Measurements from ENCODE around the gene ARSI. TPM values are rescaled to one million over a fixed set of nuclear protein-coding genes. Genes with fewer than 3 reads are reported as not detected.

The ARSI gene
- total and polyA plus RNA-seq, 7 donors = 0.15 to 0.45 TPM; not detected in 5

DNA sequence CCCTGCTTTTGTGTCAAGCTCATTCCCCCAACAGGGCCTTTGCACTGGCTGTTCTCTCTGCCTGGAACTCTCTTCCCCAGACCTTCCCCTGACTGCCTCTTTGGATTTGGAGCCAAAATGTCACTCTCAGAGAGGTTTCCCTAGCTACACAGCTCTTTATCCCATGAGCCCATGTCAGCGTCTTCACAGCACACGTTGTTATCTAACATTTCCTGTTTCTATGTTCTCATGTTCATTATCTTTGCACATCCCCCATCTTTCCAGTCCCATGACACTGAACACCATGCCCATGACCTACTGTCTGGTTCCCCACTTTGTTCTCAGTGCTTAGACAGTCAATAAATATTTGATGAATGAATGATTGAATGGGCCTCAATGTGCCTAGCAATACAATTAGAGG is 26.3 kb upstream of the ARSI start:
- DNase-seq (no peak), ATAC-seq (no peak)
- H3K27me3 ChIP-seq (ENCODE audit: insufficient read depth in 3 of 3, low read length in 2 of 3) = no peaks in the 10 kb centered on the region
- intact Hi-C loops (cut with DNase I) = no loop called here
- no peaks in the 10 kb centered on the region for H3K36me3 ChIP-seq (ENCODE audit: insufficient read depth in 1 of 2, low read depth in 1 of 2)
- WGBS, 3 donors = 66 to 71% (median 70%) methylated on average over 2 of the region's 2 CpGs
- no peaks in the 10 kb centered on the region for H3K4me1 ChIP-seq
- no peak overlapping the region for H3K27ac ChIP-seq
- H3K9me3 ChIP-seq = no peaks in the 10 kb centered on the region
- H3K4me3 ChIP-seq = no peak overlapping the region
- TF ChIP-seq, protein P1, sequence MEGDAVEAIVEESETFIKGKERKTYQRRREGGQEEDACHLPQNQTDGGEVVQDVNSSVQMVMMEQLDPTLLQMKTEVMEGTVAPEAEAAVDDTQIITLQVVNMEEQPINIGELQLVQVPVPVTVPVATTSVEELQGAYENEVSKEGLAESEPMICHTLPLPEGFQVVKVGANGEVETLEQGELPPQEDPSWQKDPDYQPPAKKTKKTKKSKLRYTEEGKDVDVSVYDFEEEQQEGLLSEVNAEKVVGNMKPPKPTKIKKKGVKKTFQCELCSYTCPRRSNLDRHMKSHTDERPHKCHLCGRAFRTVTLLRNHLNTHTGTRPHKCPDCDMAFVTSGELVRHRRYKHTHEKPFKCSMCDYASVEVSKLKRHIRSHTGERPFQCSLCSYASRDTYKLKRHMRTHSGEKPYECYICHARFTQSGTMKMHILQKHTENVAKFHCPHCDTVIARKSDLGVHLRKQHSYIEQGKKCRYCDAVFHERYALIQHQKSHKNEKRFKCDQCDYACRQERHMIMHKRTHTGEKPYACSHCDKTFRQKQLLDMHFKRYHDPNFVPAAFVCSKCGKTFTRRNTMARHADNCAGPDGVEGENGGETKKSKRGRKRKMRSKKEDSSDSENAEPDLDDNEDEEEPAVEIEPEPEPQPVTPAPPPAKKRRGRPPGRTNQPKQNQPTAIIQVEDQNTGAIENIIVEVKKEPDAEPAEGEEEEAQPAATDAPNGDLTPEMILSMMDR (IDR thresholded peaks at IDR 0.05) = no peak

DNA sequence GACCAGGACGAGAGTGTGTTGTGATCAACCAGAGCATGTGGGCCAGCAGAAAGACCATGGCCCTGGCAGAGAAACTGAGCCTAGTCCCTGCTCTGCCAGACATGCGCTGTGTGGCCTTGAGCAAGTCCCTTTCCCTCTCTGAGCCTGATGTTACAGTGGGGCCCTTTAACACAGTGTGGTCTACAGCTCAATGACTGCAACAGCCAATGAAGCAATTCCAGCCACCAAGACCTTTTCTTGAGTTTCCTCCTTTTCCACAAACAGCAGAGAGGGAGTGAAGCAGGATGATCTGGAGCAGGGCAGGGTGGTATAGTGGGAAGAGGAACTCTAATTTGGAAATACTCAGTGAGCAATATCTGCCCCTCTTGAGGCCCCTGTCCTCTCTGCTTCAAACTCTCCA is 25.8 kb upstream of the ARSI start:
- TF ChIP-seq, protein P1 (IDR thresholded peaks at IDR 0.05) = no peak
- ATAC-seq (no peak), DNase-seq (no peak)
- Histone ChIP-seq H3K27me3 (ENCODE audit: insufficient read depth in 3 of 3, low read length in 2 of 3) (no peaks in the 10 kb centered on the region), H3K36me3 (ENCODE audit: insufficient read depth in 1 of 2, low read depth in 1 of 2) (no peaks in the 10 kb centered on the region), H3K4me1 (no peaks in the 10 kb centered on the region), H3K9me3 (no peaks in the 10 kb centered on the region), H3K27ac (no peak overlapping the region), H3K4me3 (no peak overlapping the region)
- intact Hi-C loops (cut with DNase I) = no loop called here
- WGBS, 3 donors = 94 to 97% (median 95%) methylated on average over 2 of the region's 2 CpGs

DNA sequence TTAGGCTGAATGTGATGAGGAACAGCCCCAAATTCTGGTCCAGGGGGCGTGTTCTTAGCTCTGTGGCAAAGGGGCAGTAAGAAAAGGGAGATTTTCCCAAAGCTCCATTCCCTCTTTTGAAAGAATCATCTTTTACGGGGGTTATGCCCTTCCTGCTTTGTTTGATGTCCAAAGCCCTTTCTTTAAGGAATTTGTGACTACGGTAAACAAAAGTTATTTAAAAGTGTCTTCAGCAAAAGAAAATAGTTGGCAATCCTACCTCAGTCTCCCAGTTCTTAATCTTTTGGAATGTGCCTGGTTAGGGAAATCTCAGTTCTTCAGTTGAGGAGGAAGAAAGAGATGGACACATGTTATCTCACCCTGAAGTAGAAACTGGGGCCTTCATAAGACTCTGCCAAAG is 24.4 kb upstream of the ARSI start:
- DNase-seq = no peak
- no peak for ATAC-seq
- TF ChIP-seq, protein P1 (IDR thresholded peaks at IDR 0.05) = no peak
- Histone ChIP-seq H3K4me1 (no peaks in the 10 kb centered on the region), H3K27me3 (ENCODE audit: insufficient read depth in 3 of 3, low read length in 2 of 3) (no peaks in the 10 kb centered on the region), H3K4me3 (no peak overlapping the region), H3K9me3 (no peaks in the 10 kb centered on the region), H3K36me3 (ENCODE audit: insufficient read depth in 1 of 2, low read depth in 1 of 2) (no peaks in the 10 kb centered on the region), H3K27ac (no peak overlapping the region)
- intact Hi-C loops (cut with DNase I) = no loop called here
- 76 to 82% (median 81%) methylated on average over 3 of the region's 3 CpGs for WGBS, 3 donors

DNA sequence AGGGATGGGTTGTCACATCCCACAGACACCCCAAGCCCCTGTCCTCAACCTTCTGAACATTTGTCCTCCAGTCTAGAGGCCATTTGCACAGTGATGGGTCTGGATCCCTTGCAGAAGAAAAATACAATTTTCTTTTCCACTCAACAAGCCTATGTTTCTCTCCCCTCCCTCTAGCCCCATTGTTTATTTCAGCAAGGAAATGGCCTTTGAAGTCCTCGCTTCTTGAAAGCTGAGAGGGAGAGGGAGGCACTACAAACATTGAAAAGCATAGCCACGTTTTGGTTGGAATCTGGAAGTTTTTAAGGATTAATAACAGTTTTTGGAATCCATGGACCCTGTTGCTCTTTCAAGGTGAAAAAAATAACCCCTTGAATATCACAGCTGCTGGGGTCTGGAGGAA is 24.0 kb upstream of the ARSI start:
- ATAC-seq = no peak
- intact Hi-C loops (cut with DNase I) = no loop called here
- TF ChIP-seq, protein P1 (IDR thresholded peaks at IDR 0.05) = no peak
- Histone ChIP-seq H3K9me3 (no peaks in the 10 kb centered on the region), H3K4me1 (no peaks in the 10 kb centered on the region), H3K27ac (no peak overlapping the region), H3K4me3 (no peak overlapping the region), H3K27me3 (ENCODE audit: insufficient read depth in 3 of 3, low read length in 2 of 3) (no peaks in the 10 kb centered on the region), H3K36me3 (ENCODE audit: insufficient read depth in 1 of 2, low read depth in 1 of 2) (no peaks in the 10 kb centered on the region)
- WGBS, 3 donors = 68 to 83% (median 71%) methylated on average over 2 of the region's 2 CpGs
- no peak for DNase-seq

DNA sequence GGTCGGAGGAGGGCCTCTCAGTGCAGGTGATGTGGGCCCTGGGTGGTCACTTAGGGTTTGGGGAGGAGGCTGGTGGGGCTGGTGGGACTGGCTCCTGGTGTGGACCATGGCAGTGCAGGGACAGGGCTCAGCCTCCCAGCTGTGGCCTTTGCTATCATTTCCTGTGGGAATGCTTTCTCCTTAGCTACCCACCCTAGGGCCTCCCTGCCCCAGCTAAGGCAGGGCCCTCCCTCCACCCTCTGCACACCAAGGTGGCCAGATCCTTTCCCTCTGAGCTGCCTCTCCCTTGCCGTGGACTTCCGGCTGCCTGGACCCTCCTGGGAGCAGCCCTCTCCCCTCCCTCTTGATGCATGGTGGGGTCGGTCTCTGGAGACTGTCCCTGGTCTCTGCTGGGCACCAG is 22.7 kb upstream of the ARSI start:
- WGBS, 3 donors = 73 to 91% (median 82%) methylated on average over 4 of the region's 4 CpGs
- Histone ChIP-seq H3K27ac (no peak overlapping the region), H3K36me3 (ENCODE audit: insufficient read depth in 1 of 2, low read depth in 1 of 2) (no peaks in the 10 kb centered on the region), H3K9me3 (no peaks in the 10 kb centered on the region), H3K4me1 (no peaks in the 10 kb centered on the region), H3K4me3 (no peak overlapping the region), H3K27me3 (ENCODE audit: insufficient read depth in 3 of 3, low read length in 2 of 3) (no peaks in the 10 kb centered on the region)
- TF ChIP-seq, protein P1 (IDR thresholded peaks at IDR 0.05) = no peak
- intact Hi-C loops (cut with DNase I) = no loop called here
- no peak for ATAC-seq
- DNase-seq = no peak
